Measurements from ENCODE around the gene BMPR1A. TPM values are rescaled to one million over a fixed set of nuclear protein-coding genes. Genes with fewer than 3 reads are reported as not detected.

Gene BMPR1A
- total RNA-seq, 1 donor from 2014 or later: 54.8 TPM

GRCh38 chr10:86955501-86956194 lies 199.2 kb downstream of the BMPR1A start:
- no peak for DNase-seq (ENCODE audit: low spot score)

- DNase-seq (ENCODE audit: low spot score): no peak
Observed at GRCh38 chr10:86956195-86956847, 199.9 kb downstream of the BMPR1A start.

DNA sequence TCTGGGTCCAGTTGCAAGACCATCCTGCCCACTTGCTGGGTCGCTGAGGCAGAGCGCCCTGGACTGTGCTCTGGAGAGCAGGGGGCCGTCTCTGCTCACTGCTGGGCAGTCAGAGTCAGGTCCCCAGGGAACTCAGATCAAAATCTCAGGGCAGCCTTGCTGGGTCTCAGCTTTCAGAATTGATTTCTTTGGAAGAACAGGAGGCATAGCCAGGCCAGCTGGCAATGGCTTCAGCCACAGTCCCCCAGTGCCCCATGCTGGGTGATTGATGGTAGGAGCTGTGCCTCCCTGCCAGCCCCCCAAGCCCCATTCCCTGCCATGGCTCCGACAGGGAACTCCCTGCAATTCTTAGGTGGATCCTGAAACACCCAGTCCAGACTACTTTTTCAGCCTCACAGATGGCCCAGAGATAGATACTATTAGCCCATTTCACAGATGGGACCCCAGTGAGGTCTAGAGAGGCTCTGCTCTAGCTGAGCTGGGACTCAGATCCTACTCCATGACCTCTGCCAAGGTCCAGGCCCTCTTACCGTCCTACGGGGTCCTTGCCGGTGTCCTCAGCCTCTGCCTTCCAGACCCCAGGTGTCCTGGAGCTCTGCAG lies 200.5 kb downstream of the BMPR1A start:
- no peak for DNase-seq (ENCODE audit: low spot score)

- no peak for DNase-seq (ENCODE audit: low spot score)
Observed at GRCh38 chr10:86957471-86958115, 201.2 kb downstream of the BMPR1A start, which contains the start of gene MMRN2. TSS of gene MMRN2 (minus strand) at chr10:86957615. CDS start at chr10:86957541, 74 bp downstream.

DNA sequence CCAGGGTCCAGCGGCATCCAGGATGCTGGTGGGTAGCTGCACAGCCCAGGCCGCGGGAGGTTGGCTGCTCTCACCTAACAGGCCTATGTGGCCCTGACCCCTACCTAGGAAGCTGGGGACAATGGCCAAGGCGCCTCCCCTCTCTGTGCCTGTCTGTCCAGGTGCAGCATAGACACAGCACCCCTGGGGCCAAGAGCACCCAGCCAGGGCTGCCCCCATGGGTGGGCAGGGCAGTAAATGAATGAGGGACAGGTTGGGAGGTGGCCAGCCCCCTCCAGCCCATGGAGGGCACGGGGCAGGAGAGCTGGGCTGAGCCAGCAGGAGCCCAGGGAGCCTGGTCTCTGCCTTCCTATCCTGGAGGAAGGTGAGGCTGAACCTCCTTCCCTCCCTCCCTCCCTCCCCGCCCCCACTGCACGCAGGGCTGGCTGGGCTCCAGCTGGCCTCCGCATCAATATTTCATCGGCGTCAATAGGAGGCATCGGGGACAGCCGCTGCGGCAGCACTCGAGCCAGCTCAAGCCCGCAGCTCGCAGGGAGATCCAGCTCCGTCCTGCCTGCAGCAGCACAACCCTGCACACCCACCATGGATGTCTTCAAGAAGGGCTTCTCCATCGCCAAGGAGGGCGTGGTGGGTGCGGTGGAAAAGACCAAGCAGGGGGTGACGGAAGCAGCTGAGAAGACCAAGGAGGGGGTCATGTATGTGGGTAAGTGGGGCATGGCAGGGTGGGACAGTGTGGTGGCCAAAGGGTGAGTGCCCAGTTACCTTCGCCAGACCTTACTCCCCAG lies 201.9 kb downstream of the BMPR1A start, which contains the start of gene SNCG:
SNCG (plus strand) TSS at position 484 of the 785 bp plus-strand sequence; CDS start at position 583, 99 bp downstream.
- no peak for DNase-seq (ENCODE audit: low spot score)

GRCh38 chr10:86958901-86959736 lies 202.7 kb downstream of the BMPR1A start:
- DNase-seq (ENCODE audit: low spot score): no peak

DNA sequence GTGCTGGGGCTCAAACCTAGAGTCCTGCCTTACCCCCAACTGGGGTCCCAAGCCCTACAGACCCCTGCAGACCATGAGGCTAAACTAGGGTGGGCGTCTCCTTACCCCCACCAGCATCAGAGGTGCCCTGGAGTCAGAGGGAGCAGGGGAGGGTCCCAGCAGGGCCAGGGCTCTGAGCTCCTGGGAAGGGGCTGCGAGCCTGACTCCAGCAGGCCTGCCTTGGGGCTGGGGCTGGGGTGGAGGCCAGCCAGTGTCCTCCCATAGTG lies 203.3 kb downstream of the BMPR1A start:
- DNase-seq (ENCODE audit: low spot score): no peak

- DNase-seq (ENCODE audit: low spot score): no peak
Observed at GRCh38 chr10:86960003-86960862, 203.8 kb downstream of the BMPR1A start.

DNA sequence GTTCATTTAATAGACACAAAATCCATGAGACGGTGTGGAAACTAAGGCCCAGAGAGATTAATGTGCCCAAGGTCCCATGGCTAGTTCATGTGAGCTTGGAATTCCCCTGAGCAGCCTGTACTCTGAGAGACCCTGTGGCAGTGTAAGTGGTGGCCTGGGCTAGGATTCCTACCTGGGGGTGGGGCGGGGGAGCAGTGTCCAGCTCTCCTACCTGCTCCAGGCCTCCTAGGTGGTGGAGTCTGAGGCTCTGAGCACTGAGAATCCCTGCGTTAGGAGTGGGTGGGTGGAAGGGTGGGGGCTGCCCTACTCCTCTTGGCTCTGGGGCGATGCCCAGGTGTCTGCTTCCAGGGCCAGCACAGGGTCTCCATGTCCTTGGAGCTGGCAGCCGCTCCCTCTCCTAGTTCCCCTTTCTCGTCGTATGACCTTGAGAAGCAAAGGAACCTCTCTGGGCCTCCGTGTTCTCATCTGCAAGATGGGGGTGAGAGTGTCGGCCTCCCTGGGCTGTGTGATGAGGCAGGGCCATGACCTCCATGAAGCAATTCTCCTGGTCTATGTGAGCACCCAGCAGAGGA lies 204.5 kb downstream of the BMPR1A start:
- no peak for DNase-seq (ENCODE audit: low spot score)

GRCh38 chr10:86961481-86962091 lies 205.2 kb downstream of the BMPR1A start:
- DNase-seq (ENCODE audit: low spot score): no peak

DNA sequence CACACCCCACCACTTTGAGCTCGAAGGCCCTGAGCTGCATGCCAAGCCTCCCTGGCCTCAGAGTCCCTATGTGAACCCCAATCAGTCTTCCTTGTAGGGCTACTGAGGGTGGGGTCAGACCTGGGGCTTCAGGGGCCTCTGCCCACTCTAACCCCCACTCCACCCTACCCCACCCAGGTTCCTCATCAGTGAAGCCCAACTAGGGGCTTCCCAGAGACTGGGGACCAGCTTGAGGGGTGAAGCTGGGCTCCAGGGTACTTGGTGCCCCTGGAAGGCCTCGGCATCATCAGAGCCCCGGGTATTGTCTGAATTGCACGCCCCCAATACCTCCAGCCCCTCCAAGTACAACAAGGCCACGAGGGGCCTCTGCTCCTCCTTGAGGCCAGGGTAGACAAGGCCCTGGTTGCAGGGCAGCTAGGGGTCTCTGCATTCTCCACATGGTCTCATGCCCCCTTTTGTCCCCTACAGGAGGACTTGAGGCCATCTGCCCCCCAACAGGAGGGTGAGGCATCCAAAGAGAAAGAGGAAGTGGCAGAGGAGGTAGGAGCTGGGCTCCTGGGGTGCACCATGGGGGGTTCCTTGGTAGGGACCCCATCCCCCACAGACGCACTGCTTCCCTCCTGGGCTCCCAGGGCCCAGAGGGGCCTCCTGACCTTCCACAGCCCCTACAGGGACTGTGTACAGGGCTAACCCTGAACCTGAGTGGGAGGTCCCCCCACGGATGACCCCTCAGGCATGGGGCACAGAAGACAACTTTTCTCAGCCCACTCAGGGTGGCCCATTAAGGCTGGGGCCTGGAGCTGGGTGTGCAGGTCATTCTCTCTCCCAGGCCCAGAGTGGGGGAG lies 205.9 kb downstream of the BMPR1A start:
- DNase-seq (ENCODE audit: low spot score): peak; percentile 42

- peak; percentile 30 for DNase-seq (ENCODE audit: low spot score)
Observed at GRCh38 chr10:86962981-86963310, 206.5 kb downstream of the BMPR1A start.

- DNase-seq (ENCODE audit: low spot score): peak; percentile 41
Observed at GRCh38 chr10:86963341-86963919, 207.0 kb downstream of the BMPR1A start.

GRCh38 chr10:86964061-86964846 lies 207.8 kb downstream of the BMPR1A start:
- DNase-seq (ENCODE audit: low spot score): peak; percentile 69

- DNase-seq (ENCODE audit: low spot score): no peak
Observed at GRCh38 chr10:86964847-86965190, 208.4 kb downstream of the BMPR1A start.

DNA sequence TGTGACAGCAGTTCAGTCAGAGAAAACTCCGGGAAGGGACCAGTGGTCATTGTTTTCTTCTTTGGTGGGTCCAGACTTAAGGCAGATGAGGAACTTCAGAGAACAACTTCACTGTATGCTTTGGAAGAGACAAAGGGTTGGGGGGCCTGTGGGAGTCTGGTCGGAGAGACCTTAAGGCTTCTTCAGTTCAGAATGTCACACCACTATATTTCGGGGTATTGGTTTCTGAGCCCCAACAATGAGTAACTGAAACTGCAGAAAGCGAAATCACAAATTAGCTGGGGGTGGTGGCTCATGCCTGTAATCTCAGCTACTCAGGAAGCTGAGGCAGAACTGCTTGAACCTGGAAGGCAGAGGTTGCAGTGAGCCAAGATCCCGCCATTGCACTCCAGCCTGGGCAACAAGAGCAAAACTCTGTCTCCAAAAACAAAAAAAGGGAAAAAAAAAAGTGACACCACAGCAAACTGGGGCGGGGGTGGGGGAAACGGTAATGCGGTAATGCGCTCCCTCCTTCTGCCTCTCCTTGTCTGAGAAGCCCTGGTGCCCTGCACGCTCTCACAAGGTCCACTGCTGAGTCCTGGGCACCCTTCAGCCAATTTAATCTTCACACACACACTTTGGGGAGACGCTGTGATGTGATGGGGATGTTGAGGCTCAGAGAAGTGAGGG lies 209.7 kb downstream of the BMPR1A start:
- peak; percentile 26 for DNase-seq (ENCODE audit: low spot score)

Measured in ureter (tissue), 1 donor.